T1000 (cell line): ENCODE data around the gene BCAM.
"Not testable (repeated sequence)": the region's sequence is repeated elsewhere in the genome, so short reads cannot be mapped to it uniquely, and the experiment has no call there.

ENCODE experiments used
- DNase-seq: peaks from one replicate; lab custom pipeline; 2025; ENCODE audit warnings: mixed read lengths; lab: John Stamatoyannopoulos, UW

Gene BCAM

GRCh38 chr19:44848812-44849447 is 40.0 kb downstream of the BCAM start:
- no peak for DNase-seq

- no peak for DNase-seq
Observed at GRCh38 chr19:44850641-44851109, 41.8 kb downstream of the BCAM start.

DNA sequence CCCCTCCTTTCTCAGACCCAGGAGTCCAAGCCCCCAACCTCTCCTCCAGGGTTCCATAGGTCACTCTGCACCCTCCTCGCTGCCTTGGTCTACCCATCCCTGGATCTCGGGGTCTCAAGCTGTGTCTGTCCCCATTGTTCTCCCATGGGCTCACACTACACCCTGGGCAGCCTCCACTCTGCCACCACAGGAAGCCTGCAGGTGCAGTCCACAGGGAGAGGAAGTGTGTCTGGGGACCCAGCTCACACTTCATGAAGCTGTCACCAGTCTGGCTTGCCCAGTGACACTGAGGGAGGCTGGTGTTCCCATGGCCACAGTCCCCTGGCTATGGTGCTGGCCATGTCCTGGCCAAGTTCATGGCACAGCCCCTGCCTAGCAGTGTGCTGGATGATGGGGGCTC is 42.5 kb downstream of the BCAM start:
- no peak for DNase-seq

DNA sequence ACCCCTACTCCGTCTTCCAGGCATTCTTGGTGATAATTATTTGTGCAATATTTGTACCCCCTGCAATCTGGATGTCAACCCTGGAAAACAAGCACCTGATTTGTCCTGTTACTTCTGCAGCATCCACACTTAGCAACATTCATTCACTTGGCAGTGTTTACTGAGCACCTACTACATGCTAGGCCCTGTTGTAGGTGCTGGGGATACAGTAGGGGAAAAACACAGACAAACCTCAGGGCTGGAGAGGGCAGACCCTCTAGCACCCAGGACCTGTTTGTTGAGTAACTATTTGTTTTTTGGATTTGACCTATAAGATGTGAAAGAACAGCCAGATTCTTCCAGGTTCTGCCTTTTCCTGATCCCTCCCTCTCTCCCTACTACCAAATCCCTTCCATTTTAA is 46.7 kb downstream of the BCAM start:
- DNase-seq, result no peak

GRCh38 chr19:44856421-44857083 is 47.6 kb downstream of the BCAM start:
- no peak for DNase-seq

GRCh38 chr19:44857837-44858236 is 48.9 kb downstream of the BCAM start:
- no peak for DNase-seq

DNA sequence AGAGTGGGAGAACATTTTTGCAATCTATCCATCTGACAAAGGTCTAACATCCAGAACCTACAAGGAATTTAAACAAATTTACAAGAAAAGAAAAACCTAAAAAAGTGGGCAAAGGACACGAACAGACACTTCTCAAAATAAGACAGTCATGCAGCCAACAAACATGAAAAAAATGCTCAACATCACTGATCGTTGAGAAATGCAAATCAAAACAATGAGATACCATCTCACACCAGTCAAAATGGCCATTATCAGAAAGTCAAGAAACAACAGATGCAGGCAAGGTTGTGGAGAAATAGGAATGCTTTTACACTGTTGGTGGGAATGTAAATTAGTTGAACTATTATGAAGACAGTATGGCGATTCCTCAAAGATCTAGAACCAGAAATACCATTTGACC is 52.7 kb downstream of the BCAM start:
- DNase-seq, result not testable (repeated sequence)

DNA sequence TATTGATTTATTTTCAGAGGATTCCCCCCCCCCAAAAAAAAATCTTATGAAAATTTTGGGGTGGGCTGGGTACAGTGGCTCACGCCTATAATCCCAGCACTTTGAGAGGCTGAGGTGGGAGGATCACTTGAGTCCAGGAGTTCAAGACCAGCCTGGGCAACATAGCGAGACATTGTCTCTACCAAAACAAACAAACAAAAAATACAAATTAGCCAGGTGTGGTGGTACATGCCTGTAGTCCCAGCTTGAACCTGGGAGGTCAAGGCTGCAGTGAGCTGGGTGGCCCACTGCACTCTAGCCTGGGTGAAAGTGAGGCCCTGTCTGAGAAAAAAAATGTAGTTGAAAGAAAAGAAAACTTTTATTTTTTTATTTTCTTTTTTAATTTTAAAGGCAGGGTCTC is 55.1 kb downstream of the BCAM start:
- no peak for DNase-seq

DNA sequence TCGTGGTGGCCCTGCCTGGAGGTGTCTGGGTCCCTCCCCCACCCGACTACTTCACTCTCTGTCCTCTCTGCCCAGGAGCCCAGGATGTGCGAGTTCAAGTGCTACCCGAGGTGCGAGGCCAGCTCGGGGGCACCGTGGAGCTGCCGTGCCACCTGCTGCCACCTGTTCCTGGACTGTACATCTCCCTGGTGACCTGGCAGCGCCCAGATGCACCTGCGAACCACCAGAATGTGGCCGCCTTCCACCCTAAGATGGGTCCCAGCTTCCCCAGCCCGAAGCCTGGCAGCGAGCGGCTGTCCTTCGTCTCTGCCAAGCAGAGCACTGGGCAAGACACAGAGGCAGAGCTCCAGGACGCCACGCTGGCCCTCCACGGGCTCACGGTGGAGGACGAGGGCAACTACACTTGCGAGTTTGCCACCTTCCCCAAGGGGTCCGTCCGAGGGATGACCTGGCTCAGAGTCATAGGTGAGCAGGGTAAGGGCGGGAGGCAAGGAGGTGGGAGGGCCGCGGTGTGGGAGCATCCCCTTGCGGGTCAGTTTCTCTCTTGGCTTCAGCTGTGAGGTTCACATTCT is 56.4 kb downstream of the BCAM start:
- no peak for DNase-seq

GRCh38 chr19:44866664-44867063 is 57.8 kb downstream of the BCAM start:
- DNase-seq, result no peak

- DNase-seq, result no peak
Observed at GRCh38 chr19:44867578-44867977, 58.7 kb downstream of the BCAM start.

GRCh38 chr19:44869733-44870470 is 61.0 kb downstream of the BCAM start:
- no peak for DNase-seq
